HG03159 (cell line): ENCODE results near the gene MAGEA12.
"Not testable (repeated sequence)": the region's sequence is repeated elsewhere in the genome, so short reads cannot be mapped to it uniquely, and the experiment has no call there.

ENCODE experiments used
- ATAC-seq: cut with Tn5 transposase; IDR thresholded peaks from one replicate; pipeline ENCODE4 v1.9.1; 2021; ENCODE audit warnings: mild to moderate bottlenecking, moderate library complexity; ENCODE audit not compliant: unreplicated experiment

MAGEA12 gene

DNA sequence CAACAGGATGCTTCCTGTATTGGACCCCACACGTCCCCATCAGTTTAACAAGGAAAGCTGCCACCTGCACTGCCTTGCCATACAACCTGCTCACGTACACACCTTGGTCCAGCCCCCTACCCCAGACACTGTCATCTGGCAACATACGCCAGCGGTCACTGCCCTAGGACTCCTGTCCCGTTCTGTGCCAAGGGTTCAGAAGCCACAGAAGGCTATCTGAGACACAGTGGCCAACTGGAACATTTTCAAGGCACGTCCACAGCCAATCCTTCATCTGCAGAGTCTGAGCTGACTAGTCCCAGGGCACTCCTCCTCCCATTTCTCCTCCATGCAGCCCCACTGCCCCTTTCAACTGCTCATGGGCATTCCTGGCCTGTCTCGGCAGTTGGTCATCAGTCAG lies 28.0 kb downstream of the MAGEA12 start:
- ATAC-seq: not testable (repeated sequence)

DNA sequence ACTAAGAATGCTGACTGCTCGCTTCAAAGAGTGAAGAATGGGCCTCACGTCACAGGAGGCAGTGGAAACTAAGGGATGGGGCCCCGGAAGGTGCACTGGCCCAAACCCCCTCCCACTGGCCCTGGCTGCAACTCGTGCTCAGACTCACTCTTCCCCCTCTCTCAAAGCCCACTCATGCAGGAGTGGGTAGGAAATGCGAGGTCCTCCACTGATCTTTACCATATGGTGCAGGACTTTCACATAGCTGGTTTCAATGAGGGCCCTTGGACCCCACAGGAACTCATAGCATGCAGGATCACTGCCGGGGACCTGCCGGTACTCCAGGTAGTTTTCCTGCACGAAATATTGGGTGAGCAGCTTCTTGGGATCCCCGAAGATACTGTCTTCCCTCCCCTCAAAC lies 33.0 kb downstream of the MAGEA12 start:
- not testable (repeated sequence) for ATAC-seq

DNA sequence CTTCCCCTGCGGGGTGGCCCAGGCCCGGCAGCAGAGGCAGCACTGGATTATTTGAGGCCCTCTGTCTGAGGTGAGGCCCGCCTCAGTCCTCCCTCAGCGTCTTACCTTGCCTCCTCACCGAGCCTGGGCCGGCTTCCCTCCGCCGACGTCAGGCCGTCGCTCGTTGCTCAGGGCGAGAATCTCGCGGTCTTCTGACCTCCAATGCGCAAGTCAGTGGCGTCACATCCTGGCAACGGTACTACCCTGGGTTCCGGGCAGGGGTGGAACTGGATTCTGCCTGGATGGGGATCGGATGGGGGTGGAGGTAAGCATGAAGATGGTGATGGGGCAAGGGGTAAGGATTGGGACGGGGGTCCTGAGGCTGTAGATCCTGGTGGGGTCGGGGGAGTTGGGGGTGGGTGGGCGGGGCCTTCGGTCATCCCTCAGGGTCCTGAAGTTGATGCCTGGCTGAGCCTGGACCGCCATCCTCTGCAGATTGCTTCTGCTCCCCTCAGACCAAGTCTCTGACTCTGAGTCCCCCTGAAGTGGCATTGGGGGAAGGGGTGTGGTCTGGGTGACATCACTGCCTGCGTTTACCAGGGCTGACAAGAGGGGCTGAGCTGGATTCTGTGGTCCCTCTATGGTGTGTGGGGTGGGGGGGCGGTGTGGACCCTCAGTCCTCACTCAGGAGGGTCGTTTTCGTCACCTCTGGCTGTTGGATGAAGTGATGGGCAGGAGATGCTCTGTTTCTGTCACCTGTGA lies 36.2 kb downstream of the MAGEA12 start, which contains the start of gene MAGEA6:
Gene MAGEA6, minus strand, starts transcription at position 141 of the 741 bp plus-strand sequence. CDS start 2,039 bp downstream, outside the sequence.
- ATAC-seq: not testable (repeated sequence)

DNA sequence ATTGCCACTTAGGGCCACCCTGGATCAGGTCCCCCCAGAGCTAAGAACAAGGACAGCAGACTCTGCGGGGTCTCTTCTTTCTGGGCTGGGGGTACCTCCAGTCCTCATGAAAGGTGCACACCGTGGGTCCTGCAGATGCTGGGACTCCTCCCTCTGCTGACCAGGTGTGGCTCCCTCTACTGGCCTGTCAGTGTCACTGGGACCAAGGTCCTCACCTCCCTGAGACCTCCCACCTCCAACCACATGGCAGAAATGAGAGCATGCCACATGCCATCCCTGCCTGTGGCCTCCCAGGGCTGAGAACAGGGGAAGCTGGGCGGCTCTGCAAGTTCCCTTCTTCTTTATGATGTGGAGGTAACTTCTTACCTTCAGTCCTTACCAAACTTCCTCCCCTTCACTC lies 53.5 kb downstream of the MAGEA12 start:
- peak; percentile 94 for ATAC-seq
